Loucy (cell line): Measurements from ENCODE around the gene PYGL.

Source experiments
- CTCF ChIP-seq: fragments of 200-600 bp; sonication (generic); conservative IDR thresholded peaks from 2 replicates; pipeline ENCODE4 v1.5.1; 2014; ENCODE audit warnings: mild to moderate bottlenecking, antibody characterized with exemption, low read length
- EZH2phosphoT487 ChIP-seq: fragments of 200-600 bp; IDR thresholded peaks from 2 replicates; pipeline ENCODE4 v1.6.1; 2018; ENCODE audit warnings: antibody characterized with exemption, mild to moderate bottlenecking, moderate library complexity, borderline replicate concordance

- no peak for TF ChIP-seq CTCF
- TF ChIP-seq EZH2phosphoT487: no peak
Measured at GRCh38 chr14:50961605-50962221, 17.4 kb upstream of the PYGL start.
